Neural progenitor cell (in vitro differentiated cells): Measurements from ENCODE around the gene CENPL. TPM values are rescaled to one million over a fixed set of nuclear protein-coding genes. Genes with fewer than 3 reads are reported as not detected.
A peak's percentile ranks its signal among the peaks of the same experiment; 100 is the strongest.

Experiments used
- DNase-seq: peaks from one replicate; pipeline ENCODE4 v3.0.0-alpha.2; 2016; ENCODE audit warnings: low spot score
- H2AFZ ChIP-seq: fragments of 200-600 bp; sonication (generic); replicated peaks from 2 replicates; pipeline ENCODE4 v1.6.1; 2016; ENCODE audit warnings: antibody characterized with exemption
- H3F3A ChIP-seq: fragments of 200-600 bp; sonication (generic); 2 replicates; pipeline ENCODE4 v1.6.1; 2016; ENCODE audit warnings: antibody characterized with exemption, low read depth
- H3K27ac ChIP-seq: fragments of 200-600 bp; sonication (generic); 2 replicates; pipeline ENCODE4 v1.5.1; 2016; ENCODE audit warnings: mild to moderate bottlenecking
- H3K27me3 ChIP-seq: fragments of 200-600 bp; sonication (generic); 2 replicates; pipeline ENCODE4 v1.6.1; 2016; ENCODE audit warnings: mild to moderate bottlenecking, moderate library complexity
- H3K36me3 ChIP-seq: fragments of 200-600 bp; sonication (generic); 2 replicates; pipeline ENCODE4 v1.5.1; 2016
- H3K4me1 ChIP-seq: fragments of 200-600 bp; sonication (generic); 2 replicates; pipeline ENCODE4 v1.6.1; 2016; ENCODE audit warnings: mixed run types
- H3K4me2 ChIP-seq: fragments of 200-600 bp; sonication (generic); 2 replicates; pipeline ENCODE4 v1.6.1; 2016
- H3K4me3 ChIP-seq: fragments of 200-600 bp; sonication (generic); 2 replicates; pipeline ENCODE4 v1.5.1; 2016
- H3K79me2 ChIP-seq: fragments of 200-600 bp; sonication (generic); 2 replicates; pipeline ENCODE4 v1.6.1; 2016; ENCODE audit warnings: low read depth
- H3K9ac ChIP-seq: fragments of 200-600 bp; sonication (generic); 2 replicates; pipeline ENCODE4 v1.6.1; 2016
- H3K9me3 ChIP-seq: fragments of 200-600 bp; sonication (generic); 2 replicates; pipeline ENCODE4 v1.5.1; 2016; ENCODE audit warnings: low read depth
- H4K20me1 ChIP-seq: fragments of 200-600 bp; sonication (generic); 2 replicates; pipeline ENCODE4 v1.6.1; 2016; ENCODE audit warnings: low read depth
- H3K27ac Mint-ChIP-seq: 3 replicates; pipeline ENCODE4 v1.8.0; 2021; ENCODE audit warnings: mixed read lengths
- H3K27me3 Mint-ChIP-seq: 2 replicates; pipeline ENCODE4 v1.8.0; 2022; ENCODE audit warnings: low read depth, mild to moderate bottlenecking, inconsistent platforms, moderate library complexity, mixed read lengths; ENCODE audit not compliant: insufficient read depth
- H3K36me3 Mint-ChIP-seq: 3 replicates; pipeline ENCODE4 v1.8.0; 2021; ENCODE audit warnings: mixed read lengths
- H3K4me1 Mint-ChIP-seq: 3 replicates; pipeline ENCODE4 v1.8.0; 2021; ENCODE audit warnings: mixed read lengths
- H3K4me3 Mint-ChIP-seq: 3 replicates; pipeline ENCODE4 v1.8.0; 2021; ENCODE audit warnings: mild to moderate bottlenecking, moderate library complexity, mixed read lengths
- H3K9me3 Mint-ChIP-seq: 3 replicates; pipeline ENCODE4 v1.8.0; 2020; ENCODE audit warnings: mixed read lengths
- EZH2 ChIP-seq: fragments of 200-600 bp; sonication (generic); IDR thresholded peaks from 2 replicates; pipeline ENCODE4 v1.6.1; 2017; ENCODE audit warnings: antibody characterized with exemption, mild to moderate bottlenecking, moderate library complexity
- EZH2phosphoT487 ChIP-seq: fragments of 200-600 bp; sonication (generic); IDR thresholded peaks from 2 replicates; pipeline ENCODE4 v1.6.1; 2017; ENCODE audit warnings: antibody characterized with exemption
- total RNA-seq: library from RNA; depleted of rRNA; stranded (reverse); fragments of >200 nt; gene quantifications from 2 replicates; pipeline ENCODE4 v1.2.3, GENCODE V29; 2015; ENCODE audit warnings: low replicate concordance
- TF ChIP-seq, protein P1 (sequence below): fragments of 200-600 bp; sonication (generic); IDR thresholded peaks from 2 replicates; pipeline ENCODE4 v1.5.1; 2017; ENCODE audit warnings: antibody characterized with exemption, mild to moderate bottlenecking

The CENPL gene
- total RNA-seq, 1 donor from 2014 or later: 33.4 TPM

DNA sequence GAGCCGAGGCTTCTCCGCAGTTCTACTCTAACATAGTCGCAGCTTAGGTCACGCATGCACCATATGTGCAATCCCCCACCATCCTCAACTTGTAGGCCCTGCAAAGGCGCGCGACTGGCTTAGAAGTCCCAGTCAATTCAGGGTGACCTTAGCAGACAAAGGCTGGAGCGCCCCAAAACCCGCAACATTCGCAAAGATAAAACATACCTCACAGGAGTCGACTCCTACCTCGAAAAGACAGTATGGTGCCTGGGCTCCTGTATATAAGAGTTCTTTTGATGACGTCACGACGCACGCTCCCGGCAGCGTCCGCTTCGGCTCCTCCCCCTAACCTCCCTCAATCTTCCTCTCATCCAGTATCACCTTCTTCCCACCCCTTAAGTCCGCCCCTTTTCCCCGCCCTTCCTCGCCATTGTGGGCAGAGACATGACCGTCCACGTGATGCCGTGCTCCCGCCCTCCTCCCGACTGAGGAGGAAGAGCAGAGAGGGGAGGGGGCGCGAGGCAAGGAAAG is 43.1 kb upstream of the CENPL start, which contains the start of gene GAS5:
Gene GAS5 (minus strand): TSS at position 237 of the 513 bp plus-strand sequence.
- Histone ChIP-seq H3K27me3 (no peaks in the 10 kb centered on the region), H3F3A (peaks cover 59% of the 10 kb centered on the region), H3K4me2 (peak within 1 kb of the TSS; percentile 97), H3K4me3 (peak within 1 kb of the TSS; percentile 83), H2AFZ (peak within 1 kb of the TSS; percentile 48), H4K20me1 (peaks cover 48% of the 10 kb centered on the region), H3K4me1 (peaks cover 23% of the 10 kb centered on the region), H3K9me3 (no peaks in the 10 kb centered on the region), H3K36me3 (peaks cover 38% of the 10 kb centered on the region), H3K27ac (peak within 1 kb of the TSS; percentile 94), H3K79me2 (peaks cover 77% of the 10 kb centered on the region), H3K9ac (peak within 1 kb of the TSS; percentile 81)
- Mint-ChIP-seq H3K4me1 (peaks cover 35% of the 10 kb centered on the region), H3K4me3 (peak within 1 kb of the TSS; percentile 99), H3K36me3 (peaks cover 39% of the 10 kb centered on the region), H3K27me3 (no peaks in the 10 kb centered on the region), H3K9me3 (no peaks in the 10 kb centered on the region), H3K27ac (peak within 1 kb of the TSS; percentile 98)
- TF ChIP-seq, protein P1, sequence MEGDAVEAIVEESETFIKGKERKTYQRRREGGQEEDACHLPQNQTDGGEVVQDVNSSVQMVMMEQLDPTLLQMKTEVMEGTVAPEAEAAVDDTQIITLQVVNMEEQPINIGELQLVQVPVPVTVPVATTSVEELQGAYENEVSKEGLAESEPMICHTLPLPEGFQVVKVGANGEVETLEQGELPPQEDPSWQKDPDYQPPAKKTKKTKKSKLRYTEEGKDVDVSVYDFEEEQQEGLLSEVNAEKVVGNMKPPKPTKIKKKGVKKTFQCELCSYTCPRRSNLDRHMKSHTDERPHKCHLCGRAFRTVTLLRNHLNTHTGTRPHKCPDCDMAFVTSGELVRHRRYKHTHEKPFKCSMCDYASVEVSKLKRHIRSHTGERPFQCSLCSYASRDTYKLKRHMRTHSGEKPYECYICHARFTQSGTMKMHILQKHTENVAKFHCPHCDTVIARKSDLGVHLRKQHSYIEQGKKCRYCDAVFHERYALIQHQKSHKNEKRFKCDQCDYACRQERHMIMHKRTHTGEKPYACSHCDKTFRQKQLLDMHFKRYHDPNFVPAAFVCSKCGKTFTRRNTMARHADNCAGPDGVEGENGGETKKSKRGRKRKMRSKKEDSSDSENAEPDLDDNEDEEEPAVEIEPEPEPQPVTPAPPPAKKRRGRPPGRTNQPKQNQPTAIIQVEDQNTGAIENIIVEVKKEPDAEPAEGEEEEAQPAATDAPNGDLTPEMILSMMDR: no peak
- no peak for TF ChIP-seq EZH2phosphoT487
- TF ChIP-seq EZH2: no peak
- peak; percentile 100 for DNase-seq

- Histone ChIP-seq H3K9ac (peak overlapping the region; percentile 81), H3K4me1 (peaks cover 23% of the 10 kb centered on the region), H3K4me3 (peak overlapping the region; percentile 83), H3K79me2 (peaks cover 71% of the 10 kb centered on the region), H2AFZ (no peak overlapping the region), H3K27me3 (no peaks in the 10 kb centered on the region), H3K4me2 (peak overlapping the region; percentile 97), H3K9me3 (no peaks in the 10 kb centered on the region), H3F3A (peaks cover 64% of the 10 kb centered on the region), H3K36me3 (peaks cover 38% of the 10 kb centered on the region), H3K27ac (peak overlapping the region; percentile 78), H4K20me1 (peaks cover 53% of the 10 kb centered on the region)
- H3K27ac Mint-ChIP-seq: peak overlapping the region; percentile 98
- H3K9me3 Mint-ChIP-seq: no peaks in the 10 kb centered on the region
- peaks cover 38% of the 10 kb centered on the region for H3K36me3 Mint-ChIP-seq
- no peaks in the 10 kb centered on the region for H3K27me3 Mint-ChIP-seq
- TF ChIP-seq EZH2: no peak
- TF ChIP-seq, protein P1: no peak
- TF ChIP-seq EZH2phosphoT487: no peak
- DNase-seq: peak; percentile 65
- peaks cover 32% of the 10 kb centered on the region for H3K4me1 Mint-ChIP-seq
- H3K4me3 Mint-ChIP-seq: peak overlapping the region; percentile 99
Measured at GRCh38 chr1:173867141-173867752, 42.6 kb upstream of the CENPL start.

- Histone ChIP-seq H3K36me3 (peaks cover 38% of the 10 kb centered on the region), H3K27ac (peak overlapping the region; percentile 81), H3K27me3 (no peaks in the 10 kb centered on the region), H3K4me3 (peak overlapping the region; percentile 83), H3F3A (peaks cover 71% of the 10 kb centered on the region), H2AFZ (no peak overlapping the region), H3K9ac (peak overlapping the region; percentile 81), H3K9me3 (no peaks in the 10 kb centered on the region), H3K4me2 (peak overlapping the region; percentile 97), H3K79me2 (peaks cover 66% of the 10 kb centered on the region), H4K20me1 (peaks cover 55% of the 10 kb centered on the region), H3K4me1 (peaks cover 23% of the 10 kb centered on the region)
- H3K27ac Mint-ChIP-seq: no peak overlapping the region
- H3K9me3 Mint-ChIP-seq: no peaks in the 10 kb centered on the region
- TF ChIP-seq EZH2: no peak
- TF ChIP-seq, protein P1: no peak
- H3K27me3 Mint-ChIP-seq: no peaks in the 10 kb centered on the region
- no peak for DNase-seq
- H3K4me3 Mint-ChIP-seq: peak overlapping the region; percentile 99
- H3K4me1 Mint-ChIP-seq: peaks cover 32% of the 10 kb centered on the region
- peaks cover 38% of the 10 kb centered on the region for H3K36me3 Mint-ChIP-seq
Measured at GRCh38 chr1:173866413-173867115, 41.9 kb upstream of the CENPL start.
